Measurements from ENCODE around the gene TLDC2.
"Not testable (repeated sequence)": the region's sequence is repeated elsewhere in the genome, so short reads cannot be mapped to it uniquely, and the experiment has no call there.

TLDC2 gene

GRCh38 chr20:36916199-36916598, 40.3 kb downstream of the TLDC2 start:
- no peak for DNase-seq

- DNase-seq: no peak
These were observed 41.3 kb downstream of the TLDC2 start for GRCh38 chr20:36917240-36917639.

DNA sequence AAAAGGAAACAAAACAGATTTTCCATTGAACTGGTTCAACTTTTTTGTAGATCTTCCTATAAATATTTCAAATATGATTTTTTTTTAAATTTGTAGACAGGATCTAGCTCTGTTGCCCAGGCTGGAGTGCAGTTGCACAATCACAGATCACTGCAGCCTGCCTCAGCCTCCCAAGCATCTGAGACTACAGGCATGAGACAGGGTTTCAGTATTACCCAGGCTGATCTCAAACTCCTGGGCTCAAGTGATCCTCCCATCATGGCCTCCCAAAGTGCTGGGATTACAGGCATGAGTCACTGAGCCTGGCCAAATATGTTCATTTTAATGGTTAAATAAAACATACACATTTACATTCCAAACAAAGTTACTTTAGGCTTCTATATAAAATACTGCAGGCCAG, 42.0 kb downstream of the TLDC2 start:
- no peak for DNase-seq

GRCh38 chr20:36919715-36920333, 43.9 kb downstream of the TLDC2 start:
- peak; percentile 44 for DNase-seq

DNA sequence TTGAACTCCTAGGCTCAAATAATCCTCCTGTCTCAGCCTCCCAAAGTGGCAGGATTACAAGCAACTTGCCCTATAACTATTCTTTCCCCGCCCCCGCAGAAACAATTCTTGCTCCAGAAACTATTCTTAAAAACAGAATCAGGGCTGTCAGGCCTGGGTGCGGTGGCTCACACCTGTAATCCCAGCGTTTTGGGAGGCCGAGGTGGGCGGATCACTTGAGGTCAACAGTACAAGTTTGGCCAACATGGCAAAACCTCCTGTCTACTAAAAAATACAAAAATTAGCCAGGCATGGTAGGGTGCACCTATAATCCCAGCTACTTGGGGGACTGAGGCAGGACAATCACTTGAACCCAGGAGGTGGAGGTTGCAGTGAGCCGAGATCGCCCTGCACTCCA, 44.4 kb downstream of the TLDC2 start:
- DNase-seq: no peak

- no peak for DNase-seq
These were observed 48.5 kb downstream of the TLDC2 start for GRCh38 chr20:36924167-36925045.

GRCh38 chr20:36925234-36925633, 49.3 kb downstream of the TLDC2 start:
- no peak for DNase-seq

GRCh38 chr20:36926653-36927200, 50.8 kb downstream of the TLDC2 start:
- no peak for DNase-seq

DNA sequence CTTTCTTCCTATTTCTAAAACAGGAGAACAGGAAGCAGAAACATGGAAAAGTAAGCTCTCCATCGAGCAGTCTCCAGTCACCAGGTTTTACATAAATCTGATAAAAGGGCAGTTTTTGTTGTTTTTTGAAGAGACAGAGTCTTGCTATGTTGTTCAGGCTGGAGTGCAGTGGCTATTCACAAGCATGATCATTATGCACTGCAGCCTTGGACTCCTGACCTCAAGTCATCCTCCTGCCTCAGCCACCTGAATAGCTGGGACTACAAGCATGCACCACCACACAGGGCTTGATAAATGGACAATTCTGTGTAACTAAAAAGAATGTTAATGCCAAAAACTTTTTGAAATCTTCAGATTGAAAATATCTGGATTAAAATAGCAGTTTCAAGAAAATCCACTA, 51.8 kb downstream of the TLDC2 start:
- no peak for DNase-seq

DNA sequence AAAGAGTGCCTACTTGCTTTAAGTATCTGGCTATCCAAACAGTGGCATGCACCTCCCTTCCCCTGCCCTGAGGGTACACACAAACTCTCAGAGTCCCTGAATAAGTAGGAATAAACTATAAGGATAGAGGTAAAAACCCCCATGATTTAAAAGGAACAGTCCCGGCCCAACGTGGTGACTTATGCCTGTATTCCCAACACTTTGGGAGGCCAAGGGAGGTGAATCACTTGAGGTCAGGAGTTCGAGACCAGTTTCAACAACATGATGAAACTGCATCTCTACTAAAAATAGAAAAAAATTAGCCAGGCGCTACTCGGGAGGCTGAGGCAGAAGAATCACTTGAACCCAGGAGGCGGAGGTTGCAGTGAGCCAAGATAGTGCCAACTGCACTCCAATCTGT, 53.4 kb downstream of the TLDC2 start:
- no peak for DNase-seq

DNA sequence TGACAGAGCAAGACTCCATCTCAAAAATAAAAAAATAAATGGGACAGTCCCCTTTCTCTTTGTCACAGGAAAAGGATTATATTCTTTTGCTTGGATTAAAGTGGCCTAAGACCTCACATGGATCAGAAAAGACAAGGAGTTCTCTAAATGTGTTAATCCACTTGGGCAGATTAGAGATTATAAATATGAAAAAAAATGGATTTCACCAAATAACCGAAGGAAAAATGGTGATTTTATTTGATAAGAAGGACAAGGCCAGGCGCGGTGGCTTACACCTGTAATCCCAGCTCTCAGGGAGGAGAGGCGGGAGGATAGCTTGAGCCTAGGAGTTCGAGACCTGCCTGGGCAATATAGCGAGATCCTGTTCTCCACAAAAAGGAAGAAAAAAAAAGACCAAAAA, 53.8 kb downstream of the TLDC2 start:
- no peak for DNase-seq

DNA sequence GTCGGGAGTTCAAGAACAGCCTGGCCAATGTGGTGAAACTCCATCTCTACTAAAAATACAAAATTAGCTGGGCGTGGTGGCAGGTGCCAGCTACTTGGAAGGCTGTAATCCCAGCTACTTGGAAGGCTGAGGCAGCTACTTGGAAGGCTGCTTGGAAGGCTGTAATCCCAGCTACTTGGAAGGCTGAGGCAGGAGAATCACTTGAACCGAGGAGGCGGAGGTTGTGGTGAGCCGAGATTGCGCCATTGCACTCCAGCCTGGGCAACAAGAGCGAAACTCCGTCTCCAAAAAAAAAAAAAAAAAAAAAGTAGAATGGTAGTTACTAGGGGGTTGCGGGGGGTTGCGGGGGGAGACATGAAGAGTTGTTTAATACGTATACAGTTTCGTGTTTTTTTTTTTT, 56.1 kb downstream of the TLDC2 start:
- DNase-seq: not testable (repeated sequence)

DNA sequence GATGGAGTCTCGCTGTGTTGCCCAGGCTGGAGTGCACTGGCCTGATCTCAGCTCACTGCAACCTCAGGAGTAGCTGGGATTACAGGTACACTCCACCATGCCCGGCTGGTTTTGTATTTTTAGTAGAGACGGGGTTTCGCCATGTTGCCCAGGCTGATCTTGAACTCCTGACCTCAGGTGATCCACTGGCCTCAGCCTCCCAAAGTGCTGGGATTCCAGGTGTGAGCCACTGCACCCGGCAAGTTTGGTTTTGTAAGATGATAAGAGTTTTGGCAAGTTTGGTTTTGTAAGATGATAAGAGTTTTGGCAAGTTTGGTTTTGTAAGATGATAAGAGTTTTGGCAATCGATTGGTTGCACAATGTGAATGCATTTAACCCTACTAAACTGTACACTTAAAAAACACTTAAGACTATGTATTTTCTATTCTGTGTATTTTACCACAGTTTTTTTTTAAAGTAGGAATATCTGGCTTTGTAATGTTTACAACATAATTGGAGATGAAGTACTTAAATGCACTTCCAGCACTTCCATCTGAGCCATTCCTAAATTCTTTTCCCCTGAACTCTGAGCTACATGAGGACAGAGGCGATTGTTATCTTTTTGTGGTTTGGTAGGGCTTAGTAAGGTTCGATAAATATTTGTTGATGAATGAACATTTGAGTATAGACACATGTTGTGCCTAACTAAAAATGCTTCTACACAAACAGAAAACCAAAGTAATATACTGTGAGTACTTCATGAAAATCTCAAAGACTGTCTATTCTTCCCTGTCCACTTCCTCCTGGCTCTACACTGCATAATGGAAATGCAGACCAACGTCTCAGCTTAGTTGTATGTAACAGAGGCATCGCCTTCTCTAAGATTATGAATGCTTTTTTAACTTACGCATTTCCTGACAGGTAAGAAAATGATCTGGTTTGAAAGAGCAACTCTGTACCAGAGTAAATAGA, 56.8 kb downstream of the TLDC2 start:
- no peak for DNase-seq

DNA sequence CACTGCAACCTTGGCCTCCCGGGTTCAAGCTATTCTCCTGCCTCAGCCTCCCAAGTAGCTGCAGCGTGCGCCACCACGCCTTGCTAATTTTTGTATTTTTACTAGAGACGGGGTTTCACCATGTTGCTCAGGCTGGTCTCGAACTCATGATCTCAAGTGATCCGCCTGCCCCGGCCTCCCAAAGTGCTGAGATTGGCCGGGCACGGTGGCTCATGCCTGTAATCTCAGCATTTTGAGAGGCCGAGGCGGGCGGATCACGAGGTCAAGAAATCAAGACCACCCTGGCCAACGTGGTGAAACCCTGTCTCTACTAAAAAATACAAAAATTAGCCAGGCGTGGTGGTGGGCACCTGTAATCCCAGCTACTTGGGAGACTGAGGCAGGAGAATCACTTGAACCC, 57.6 kb downstream of the TLDC2 start:
- DNase-seq: not testable (repeated sequence)

DNA sequence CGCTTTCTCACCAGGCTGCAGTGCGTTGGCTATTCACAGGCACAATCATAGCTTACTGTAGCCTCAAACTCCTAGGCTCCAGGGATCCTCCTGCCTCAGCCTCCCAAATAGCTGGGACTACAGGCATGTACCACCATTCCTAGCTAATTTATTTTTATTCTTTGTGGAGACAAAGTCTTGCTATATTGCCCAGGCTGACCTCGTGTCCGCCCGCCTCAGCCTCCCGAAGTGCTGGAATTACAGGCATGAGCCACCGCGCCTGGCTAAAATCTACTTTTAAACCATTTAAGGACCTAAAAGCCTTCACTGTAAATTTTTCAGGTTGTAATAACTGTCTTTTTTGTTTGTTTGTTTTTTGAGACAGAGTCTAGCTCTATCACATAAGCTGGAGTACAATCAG, 60.4 kb downstream of the TLDC2 start:
- no peak for DNase-seq

DNA sequence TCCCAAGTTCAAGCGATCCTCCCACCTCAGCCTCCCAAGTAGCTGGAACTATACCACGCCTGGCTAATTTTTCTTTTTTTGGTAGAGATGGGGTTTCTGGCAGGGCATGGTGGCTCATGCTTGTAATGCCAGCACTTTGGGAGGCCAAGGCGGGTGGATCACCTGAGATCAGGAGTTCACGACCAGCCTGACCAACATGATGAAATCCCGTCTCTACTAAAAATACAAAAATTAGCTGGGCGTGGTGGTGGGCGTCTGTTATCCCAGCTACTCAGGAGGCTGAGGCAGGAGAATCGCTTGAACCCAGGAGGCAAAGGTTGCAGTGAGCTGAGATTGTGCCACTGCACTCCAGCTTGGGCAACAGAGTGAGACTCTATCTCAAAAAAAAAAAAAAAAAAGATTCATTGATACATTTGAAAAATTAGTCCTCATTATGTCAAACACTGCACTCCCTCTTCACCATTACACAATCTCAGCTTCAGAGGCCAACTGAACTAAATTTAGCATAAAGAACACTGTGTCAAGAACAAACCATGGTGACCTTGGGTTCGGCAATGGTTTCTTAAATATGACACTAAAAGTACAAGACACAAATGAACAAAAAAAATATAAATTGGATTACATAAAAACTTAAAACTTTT, 60.9 kb downstream of the TLDC2 start:
- not testable (repeated sequence) for DNase-seq

DNA sequence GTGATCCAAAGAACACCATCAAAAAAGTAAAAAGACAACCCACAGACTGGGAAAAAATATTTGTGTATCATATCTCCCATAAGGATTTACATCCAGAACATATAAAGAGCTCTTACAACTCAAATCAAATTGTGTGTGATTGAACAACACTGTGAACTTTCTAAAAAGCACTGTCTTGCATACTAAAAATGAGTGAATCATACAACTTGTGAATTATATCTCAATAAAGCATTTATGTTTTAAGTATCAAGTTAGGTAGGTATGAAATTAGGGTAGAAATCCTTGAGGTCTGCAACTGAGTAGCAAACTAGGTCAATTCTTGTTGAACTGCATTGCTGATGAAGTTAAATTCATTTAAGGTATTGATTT, 61.4 kb downstream of the TLDC2 start:
- no peak for DNase-seq

- DNase-seq: no peak
These were observed 65.5 kb downstream of the TLDC2 start for GRCh38 chr20:36941401-36941835.
